NCI-H2081 treated with DMSO at 0.1 percent for 48 hours (cell line): Measurements from ENCODE around the gene LTBP2.

ENCODE experiments used
- DNase-seq: peaks from one replicate; lab custom pipeline; 2025; lab: John Stamatoyannopoulos, UW

Gene LTBP2

GRCh38 chr14:74507085-74507484 lies 105.0 kb downstream of the LTBP2 start:
- no peak for DNase-seq

- DNase-seq, result no peak
Measured at GRCh38 chr14:74506411-74506851, 105.6 kb downstream of the LTBP2 start.

GRCh38 chr14:74505831-74506230 lies 106.2 kb downstream of the LTBP2 start:
- no peak for DNase-seq

- no peak for DNase-seq
Measured at GRCh38 chr14:74504874-74505720, 106.9 kb downstream of the LTBP2 start.

- DNase-seq, result no peak
Measured at GRCh38 chr14:74504412-74504811, 107.6 kb downstream of the LTBP2 start.

- no peak for DNase-seq
Measured at GRCh38 chr14:74503938-74504335, 108.1 kb downstream of the LTBP2 start.

GRCh38 chr14:74503291-74503937 lies 108.6 kb downstream of the LTBP2 start:
- DNase-seq, result no peak

- DNase-seq, result no peak
Measured at GRCh38 chr14:74502236-74503019, 109.6 kb downstream of the LTBP2 start.

- no peak for DNase-seq
Measured at GRCh38 chr14:74501691-74502090, 110.3 kb downstream of the LTBP2 start.

- no peak for DNase-seq
Measured at GRCh38 chr14:74501135-74501614, 110.9 kb downstream of the LTBP2 start.

GRCh38 chr14:74500417-74501134 lies 111.5 kb downstream of the LTBP2 start:
- DNase-seq, result no peak

GRCh38 chr14:74495356-74495755 lies 116.7 kb downstream of the LTBP2 start:
- DNase-seq, result no peak

- DNase-seq, result peak; percentile 95
Measured at GRCh38 chr14:74493343-74494261, 118.4 kb downstream of the LTBP2 start, which contains the start of gene ISCA2. TSS of gene ISCA2 (plus strand) at chr14:74493765. CDS start at chr14:74493775, 10 bp downstream.

GRCh38 chr14:74492776-74493342 lies 119.2 kb downstream of the LTBP2 start, which contains the start of gene NPC2:
TSS of gene NPC2 (minus strand) at chr14:74493305. CDS start at chr14:74493274, 31 bp downstream.
- DNase-seq, result no peak

GRCh38 chr14:74491956-74492775 lies 119.9 kb downstream of the LTBP2 start:
- DNase-seq, result no peak

- DNase-seq, result no peak
Measured at GRCh38 chr14:74490486-74490885, 121.6 kb downstream of the LTBP2 start.

- no peak for DNase-seq
Measured at GRCh38 chr14:74488786-74489397, 123.1 kb downstream of the LTBP2 start.

GRCh38 chr14:74486164-74486563 lies 125.9 kb downstream of the LTBP2 start:
- no peak for DNase-seq

- DNase-seq, result no peak
Measured at GRCh38 chr14:74483321-74483720, 128.7 kb downstream of the LTBP2 start.
